ENCODE measurements around the gene PPFIA4.

- TF ChIP-seq, protein P1, sequence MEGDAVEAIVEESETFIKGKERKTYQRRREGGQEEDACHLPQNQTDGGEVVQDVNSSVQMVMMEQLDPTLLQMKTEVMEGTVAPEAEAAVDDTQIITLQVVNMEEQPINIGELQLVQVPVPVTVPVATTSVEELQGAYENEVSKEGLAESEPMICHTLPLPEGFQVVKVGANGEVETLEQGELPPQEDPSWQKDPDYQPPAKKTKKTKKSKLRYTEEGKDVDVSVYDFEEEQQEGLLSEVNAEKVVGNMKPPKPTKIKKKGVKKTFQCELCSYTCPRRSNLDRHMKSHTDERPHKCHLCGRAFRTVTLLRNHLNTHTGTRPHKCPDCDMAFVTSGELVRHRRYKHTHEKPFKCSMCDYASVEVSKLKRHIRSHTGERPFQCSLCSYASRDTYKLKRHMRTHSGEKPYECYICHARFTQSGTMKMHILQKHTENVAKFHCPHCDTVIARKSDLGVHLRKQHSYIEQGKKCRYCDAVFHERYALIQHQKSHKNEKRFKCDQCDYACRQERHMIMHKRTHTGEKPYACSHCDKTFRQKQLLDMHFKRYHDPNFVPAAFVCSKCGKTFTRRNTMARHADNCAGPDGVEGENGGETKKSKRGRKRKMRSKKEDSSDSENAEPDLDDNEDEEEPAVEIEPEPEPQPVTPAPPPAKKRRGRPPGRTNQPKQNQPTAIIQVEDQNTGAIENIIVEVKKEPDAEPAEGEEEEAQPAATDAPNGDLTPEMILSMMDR (IDR thresholded peaks at IDR 0.05 in 2 of 3, conservative IDR thresholded peaks at IDR 0.05 in 1 of 3; ENCODE audit: borderline replicate concordance in 1 of 3, insufficient read depth in 1 of 3, low read depth in 2 of 3, low read length in 2 of 3): no peak
- TF ChIP-seq EGR1 (IDR thresholded peaks at IDR 0.05; ENCODE audit: low read depth) (no peak), CEBPB (IDR thresholded peaks at IDR 0.05; ENCODE audit: low read depth) (no peak), RAD21 (IDR thresholded peaks at IDR 0.05; ENCODE audit: low read depth) (no peak), REST (IDR thresholded peaks at IDR 0.05; ENCODE audit: low read depth) (no peak), EZH2 (IDR thresholded peaks at IDR 0.05) (no peak), POLR2A (IDR thresholded peaks at IDR 0.05; ENCODE audit: borderline replicate concordance, extremely low read depth, insufficient read depth, insufficient read length) (no peak), MAX (IDR thresholded peaks at IDR 0.05) (no peak), POLR2AphosphoS5 (IDR thresholded peaks at IDR 0.05; ENCODE audit: low read depth, low read length) (no peak), SRF (IDR thresholded peaks at IDR 0.05; ENCODE audit: low read depth) (no peak), ZBTB33 (IDR thresholded peaks at IDR 0.05; ENCODE audit: extremely low read depth, insufficient replicate concordance, low read length) (no peak), SP1 (IDR thresholded peaks at IDR 0.05; ENCODE audit: low read depth) (no peak), YY1 (IDR thresholded peaks at IDR 0.05; ENCODE audit: extremely low read depth, insufficient replicate concordance, low read depth, low read length) (no peak), CBX3 (IDR thresholded peaks at IDR 0.05; ENCODE audit: low read depth) (no peak)
These were observed 70.7 kb downstream of the PPFIA4 start for GRCh38 chr1:203097001-203097400.

Measured in HCT116 (cell line).